GM18511 (cell line): ENCODE data around the gene PTTG1IP.

ENCODE experiments used
- ATAC-seq: cut with Tn5 transposase; IDR thresholded peaks from one replicate; pipeline ENCODE4 v1.9.1; 2021; ENCODE audit warnings: mild to moderate bottlenecking, moderate library complexity; ENCODE audit not compliant: unreplicated experiment

The PTTG1IP gene

GRCh38 chr21:44813149-44813548 lies 60.3 kb downstream of the PTTG1IP start:
- no peak for ATAC-seq

- no peak for ATAC-seq
Observed at GRCh38 chr21:44812640-44813039, 60.9 kb downstream of the PTTG1IP start.

- ATAC-seq: no peak
Observed at GRCh38 chr21:44810779-44811178, 62.7 kb downstream of the PTTG1IP start.

GRCh38 chr21:44805859-44806258 lies 67.6 kb downstream of the PTTG1IP start:
- no peak for ATAC-seq

GRCh38 chr21:44805226-44805625 lies 68.3 kb downstream of the PTTG1IP start:
- ATAC-seq: no peak

- no peak for ATAC-seq
Observed at GRCh38 chr21:44804762-44805161, 68.7 kb downstream of the PTTG1IP start.

- ATAC-seq: no peak
Observed at GRCh38 chr21:44803651-44804050, 69.8 kb downstream of the PTTG1IP start.

GRCh38 chr21:44802396-44803153 lies 70.9 kb downstream of the PTTG1IP start:
- no peak for ATAC-seq

GRCh38 chr21:44801468-44802395 lies 71.8 kb downstream of the PTTG1IP start, which contains the start of gene UBE2G2:
TSS of gene UBE2G2 (minus strand) at chr21:44801820. CDS start at chr21:44801748, 72 bp downstream.
- peak; percentile 89 for ATAC-seq

GRCh38 chr21:44800971-44801467 lies 72.5 kb downstream of the PTTG1IP start:
- ATAC-seq: peak; percentile 64

- no peak for ATAC-seq
Observed at GRCh38 chr21:44800103-44800502, 73.4 kb downstream of the PTTG1IP start.

- no peak for ATAC-seq
Observed at GRCh38 chr21:44799646-44800045, 73.8 kb downstream of the PTTG1IP start.
